SIG-M5 (cell line): ENCODE measurements around the gene LDLRAD4.

ENCODE experiments used
- DNase-seq: peaks from one replicate; lab custom pipeline; 2025; lab: John Stamatoyannopoulos, UW

The LDLRAD4 gene

GRCh38 chr18:13371689-13372418 lies 153.3 kb downstream of the LDLRAD4 start:
- no peak for DNase-seq

DNA sequence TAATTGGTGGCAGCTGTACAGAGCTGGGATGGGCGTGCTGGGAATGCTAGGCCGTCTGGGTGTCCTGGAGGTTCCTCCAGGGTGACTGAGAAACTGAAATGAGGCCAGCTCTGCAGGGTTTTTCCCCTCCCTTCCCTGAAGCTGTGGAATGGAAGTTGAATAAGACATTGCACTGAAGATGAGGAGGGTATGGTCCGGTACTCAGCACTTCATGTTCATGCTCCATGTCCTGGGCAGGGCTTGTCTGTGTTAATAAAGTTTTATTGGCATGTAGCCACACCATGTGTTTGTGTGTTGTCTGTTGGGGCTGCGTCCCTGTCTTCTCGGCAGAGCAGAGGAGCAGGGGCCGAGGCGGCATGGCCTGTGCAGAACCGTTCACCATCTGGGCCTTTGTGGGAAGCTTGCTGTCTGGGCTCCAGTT lies 154.0 kb downstream of the LDLRAD4 start:
- no peak for DNase-seq

DNA sequence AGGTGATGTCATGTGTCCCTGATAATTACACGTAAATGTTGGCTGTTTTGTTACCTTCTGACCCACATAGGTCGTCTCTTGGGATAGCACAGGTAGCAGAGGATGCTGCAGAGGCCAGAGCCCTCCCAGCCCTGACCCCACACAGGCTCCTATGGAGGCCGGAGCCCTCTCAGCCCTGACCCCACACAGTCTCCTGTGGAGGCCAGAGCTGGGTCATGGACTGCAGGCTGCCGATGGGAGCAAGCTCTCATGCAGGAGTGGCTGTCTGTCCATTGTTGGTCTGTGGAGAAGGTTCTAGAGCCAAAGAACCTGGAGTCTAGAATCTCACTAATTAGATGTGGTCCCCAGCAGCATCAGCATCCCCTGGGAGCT lies 155.5 kb downstream of the LDLRAD4 start:
- no peak for DNase-seq

GRCh38 chr18:13374468-13375301 lies 156.1 kb downstream of the LDLRAD4 start:
- DNase-seq: no peak

- no peak for DNase-seq
These were observed 157.0 kb downstream of the LDLRAD4 start for GRCh38 chr18:13375302-13376255.

- DNase-seq: no peak
These were observed 157.8 kb downstream of the LDLRAD4 start for GRCh38 chr18:13376298-13376840.

- DNase-seq: no peak
These were observed 158.3 kb downstream of the LDLRAD4 start for GRCh38 chr18:13376841-13377351.

DNA sequence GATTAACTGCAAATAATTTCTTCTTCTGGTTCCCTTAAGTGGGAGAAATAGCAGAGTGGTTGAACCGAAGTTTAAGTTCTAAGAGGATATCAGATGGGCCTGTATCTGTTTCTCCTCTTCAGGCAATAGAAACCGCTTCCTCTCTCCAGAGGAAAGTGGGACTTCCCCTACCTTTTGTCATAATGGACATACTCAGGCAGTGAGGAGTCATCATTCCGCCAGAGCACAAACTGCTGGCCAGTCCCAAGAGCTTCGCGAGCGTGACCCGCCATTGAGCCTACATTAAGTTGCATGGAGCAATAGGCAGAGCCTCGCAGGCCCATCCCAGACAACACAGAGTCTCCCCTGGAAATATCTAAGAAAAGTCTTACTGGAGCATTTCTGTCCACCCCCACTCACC lies 158.9 kb downstream of the LDLRAD4 start:
- DNase-seq: no peak

- no peak for DNase-seq
These were observed 159.6 kb downstream of the LDLRAD4 start for GRCh38 chr18:13378150-13378549.

DNA sequence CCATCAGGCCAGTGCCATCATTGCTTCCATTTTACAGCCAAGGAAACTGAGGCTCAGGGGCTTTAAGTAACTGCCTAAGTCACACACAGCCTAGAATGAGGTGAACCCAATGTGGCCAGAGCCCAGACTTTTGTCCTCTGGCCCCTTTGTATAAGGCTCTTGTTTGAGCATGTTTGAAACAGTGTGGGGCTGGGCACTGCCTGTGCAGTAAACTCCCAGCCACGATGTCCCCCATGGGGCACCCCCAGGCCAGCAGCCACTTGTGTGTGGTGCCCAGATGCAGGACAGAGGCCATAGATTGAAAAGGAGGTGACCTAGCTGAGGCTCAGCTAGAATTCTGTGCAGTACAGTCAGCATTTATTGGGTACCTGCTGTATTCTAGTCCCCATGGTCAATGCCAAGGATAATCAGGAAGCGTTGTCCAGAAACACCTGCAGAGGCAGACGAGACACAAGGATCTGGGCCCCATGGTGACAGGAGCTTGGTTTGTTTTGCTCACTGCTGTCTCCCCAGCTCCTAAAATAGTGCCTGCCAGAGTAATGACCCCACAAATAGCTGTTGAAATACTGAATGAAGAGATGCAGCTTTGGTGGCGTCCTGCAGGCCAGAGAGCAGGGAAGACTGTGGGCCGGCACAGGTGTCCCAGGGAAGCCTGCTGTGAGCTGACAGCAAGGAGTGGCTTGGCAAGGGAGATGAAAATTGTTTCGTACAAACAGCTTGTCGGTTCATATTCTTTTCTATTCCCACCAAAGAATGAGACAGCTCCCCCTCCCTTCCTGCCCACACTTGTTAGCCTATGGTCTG lies 160.7 kb downstream of the LDLRAD4 start:
- DNase-seq: no peak

GRCh38 chr18:13379930-13380690 lies 161.6 kb downstream of the LDLRAD4 start:
- DNase-seq: no peak

DNA sequence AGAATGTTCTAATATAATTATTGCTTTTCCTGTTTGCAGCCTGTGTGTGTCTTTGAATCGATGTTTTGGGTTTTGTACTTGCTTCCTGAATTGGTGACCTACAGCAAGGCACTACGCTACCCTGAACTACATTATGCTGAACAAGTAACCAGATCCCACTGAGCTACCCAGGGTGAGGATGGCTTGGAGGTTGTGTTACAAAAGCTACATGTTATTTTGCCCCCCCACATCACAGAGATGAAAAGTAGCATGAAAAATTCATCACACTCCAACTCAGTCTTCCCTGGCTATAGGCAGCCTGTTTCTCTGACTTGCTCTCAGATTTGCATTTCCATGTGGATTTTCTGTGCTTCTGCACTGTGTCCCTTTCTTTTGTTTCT lies 162.1 kb downstream of the LDLRAD4 start:
- DNase-seq: no peak

DNA sequence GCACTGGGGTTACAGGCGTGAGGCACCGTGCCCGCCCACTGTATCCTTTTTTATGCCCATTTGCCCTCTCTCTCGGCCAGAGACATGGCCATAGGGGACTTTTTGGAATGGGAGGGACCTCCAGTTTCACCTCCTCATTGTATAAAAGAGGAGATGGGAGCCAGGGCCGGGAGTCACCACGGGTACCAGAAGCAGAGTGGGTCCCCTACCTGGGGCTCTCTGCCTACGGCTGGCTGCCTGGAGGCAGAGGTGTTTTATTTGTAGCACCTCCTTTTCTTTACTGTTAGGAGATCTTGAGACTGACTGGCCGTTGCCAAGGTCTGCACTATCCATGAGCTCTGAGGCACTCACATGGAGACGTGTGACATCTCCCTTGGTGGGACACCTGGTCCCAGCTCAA lies 162.8 kb downstream of the LDLRAD4 start:
- DNase-seq: no peak

GRCh38 chr18:13381944-13382365 lies 163.4 kb downstream of the LDLRAD4 start:
- no peak for DNase-seq

DNA sequence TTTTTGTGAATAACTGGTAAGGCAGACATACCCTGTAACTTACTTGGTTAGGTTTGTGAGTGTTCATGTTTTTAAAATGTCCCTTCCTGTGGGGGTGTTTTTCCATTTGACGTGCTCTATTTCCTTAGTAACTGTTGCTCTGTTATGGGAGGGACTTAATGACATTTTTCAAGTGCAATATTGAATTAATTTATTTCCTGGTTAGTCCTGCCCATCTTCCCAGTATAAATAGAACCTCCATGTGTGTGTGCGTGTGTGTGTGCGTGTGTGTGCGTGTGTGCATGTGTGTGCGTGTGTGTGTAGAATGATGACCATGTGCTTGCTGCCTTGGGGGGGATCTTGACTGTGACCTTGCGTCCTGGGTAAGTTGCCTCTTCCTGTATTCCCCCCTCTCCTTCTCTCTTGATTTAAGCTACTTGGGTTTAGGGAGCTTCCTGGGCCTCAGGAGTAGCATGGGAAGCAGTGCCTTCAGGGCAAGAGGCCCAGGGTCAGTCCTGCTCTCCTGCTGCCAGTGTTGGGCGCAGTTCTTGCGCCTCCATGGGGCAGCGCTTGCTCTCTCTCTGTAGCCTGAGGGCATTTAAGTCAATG lies 163.9 kb downstream of the LDLRAD4 start:
- no peak for DNase-seq

DNA sequence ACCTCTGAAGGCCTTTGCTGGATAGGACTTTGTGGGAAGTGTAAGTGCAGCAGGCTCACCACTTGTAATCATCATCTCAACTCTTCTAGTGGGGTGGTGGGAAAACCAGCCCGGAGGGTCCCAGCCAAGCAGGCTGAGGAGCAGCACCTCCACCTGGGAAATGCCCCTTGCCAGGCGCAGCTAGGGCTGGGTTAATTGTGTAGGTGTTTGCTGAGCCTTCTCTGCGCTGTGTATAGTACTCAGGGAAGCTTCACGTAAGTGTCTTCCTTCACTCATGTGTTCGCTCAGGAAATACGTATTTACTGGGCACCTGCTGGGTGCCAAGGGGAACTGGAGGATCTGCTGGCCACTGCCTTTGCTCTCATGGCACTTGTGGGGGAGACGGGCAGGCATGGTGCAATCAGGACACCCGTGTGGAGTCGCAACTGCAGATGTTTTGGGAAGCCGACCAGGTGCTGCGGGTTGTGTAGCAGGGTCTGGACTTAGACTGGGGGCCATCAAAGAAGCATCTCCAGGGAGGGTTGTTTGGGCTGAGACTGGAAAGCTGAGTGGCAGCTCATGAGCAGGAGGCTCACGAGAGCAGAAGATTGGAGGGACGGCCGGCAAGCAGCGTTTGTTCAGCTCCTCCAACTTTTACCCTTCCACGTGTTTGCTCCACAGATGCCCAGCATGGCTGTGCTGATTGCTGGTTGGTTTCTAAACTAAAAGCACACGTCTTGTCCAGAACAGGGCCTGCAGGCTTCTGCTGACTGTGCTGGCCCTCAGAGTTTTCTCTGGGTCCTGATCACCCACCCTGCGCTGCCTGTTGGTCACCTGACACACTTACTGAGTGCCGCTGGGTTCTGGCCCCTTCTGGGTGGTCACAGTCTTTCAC lies 164.6 kb downstream of the LDLRAD4 start:
- DNase-seq: no peak

DNA sequence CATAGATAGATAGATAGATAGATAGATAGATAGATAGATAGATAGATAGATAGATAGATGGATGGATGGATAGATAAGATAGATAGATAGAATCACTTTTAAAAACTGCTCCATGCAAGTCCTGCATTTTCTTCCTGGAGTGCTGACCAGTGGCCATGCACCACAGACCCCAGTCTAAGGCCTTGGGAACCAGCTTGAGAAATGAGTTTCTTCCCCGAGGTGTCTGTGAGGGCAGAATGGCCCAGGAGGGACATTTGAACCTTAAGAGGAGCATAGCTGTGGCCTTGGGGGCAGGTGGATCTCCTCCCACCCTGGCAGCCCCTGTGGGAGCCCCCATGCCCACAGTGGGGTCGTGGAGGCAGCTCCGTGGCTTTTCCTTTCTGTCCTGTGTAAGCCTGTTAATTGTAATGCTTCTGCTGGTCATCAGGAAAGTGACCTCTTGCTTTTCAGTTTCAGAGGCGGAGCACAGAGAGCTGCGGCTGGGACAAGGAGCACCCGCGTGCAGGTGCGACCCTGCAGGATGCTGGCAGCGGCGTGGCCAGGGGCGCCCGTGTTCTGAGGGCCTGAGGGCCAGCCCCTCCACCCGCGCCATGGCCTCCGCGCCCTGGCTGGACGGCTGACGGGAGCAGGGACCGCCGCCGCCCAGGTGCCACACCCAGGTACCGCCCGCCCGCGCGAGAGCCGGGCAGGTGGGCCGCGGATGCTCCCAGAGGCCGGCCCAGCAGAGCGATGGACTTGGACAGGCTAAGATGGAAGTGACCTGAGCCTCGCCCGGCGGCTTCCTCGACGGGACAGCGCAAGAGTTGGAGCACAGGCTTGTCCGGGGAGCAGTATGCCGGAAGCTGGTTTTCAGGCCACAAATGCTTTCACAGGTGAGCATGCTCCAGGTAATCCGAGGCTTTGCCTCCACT lies 168.6 kb downstream of the LDLRAD4 start:
- no peak for DNase-seq
